Activated naive CD4-positive, alpha-beta T cell treated with anti-CD3 and anti-CD28 coated beads for 36 hours (primary cell): ENCODE data around the gene PSME1. TPM values are rescaled to one million over a fixed set of nuclear protein-coding genes. Genes with fewer than 3 reads are reported as not detected.

Experiments used
- CTCF ChIA-PET: fragments of 350-600 bp; sonication (Branson Sonifier 250); formaldehyde crosslinking; loops from one replicate; lab custom pipeline; 2021; ENCODE audit warnings: antibody characterized with exemption; lab: Charles Lee
- DNase-seq: peaks from one replicate; pipeline ENCODE4 v3.0.0-alpha.2; 2020
- H3K27ac Mint-ChIP-seq: one replicate; pipeline ENCODE4 v1.8.0; 2021; ENCODE audit warnings: mild to moderate bottlenecking, mixed read lengths
- H3K27me3 Mint-ChIP-seq: one replicate; pipeline ENCODE4 v1.8.0; 2021; ENCODE audit warnings: low read depth, mixed read lengths
- H3K36me3 Mint-ChIP-seq: one replicate; pipeline ENCODE4 v1.8.0; 2021; ENCODE audit warnings: low read depth, mixed read lengths
- H3K4me1 Mint-ChIP-seq: one replicate; pipeline ENCODE4 v1.8.0; 2021; ENCODE audit warnings: low read depth, mixed read lengths
- H3K4me3 Mint-ChIP-seq: one replicate; pipeline ENCODE4 v1.8.0; 2021; ENCODE audit warnings: mild to moderate bottlenecking, moderate library complexity, mixed read lengths
- H3K9me3 Mint-ChIP-seq: one replicate; pipeline ENCODE4 v1.8.0; 2021; ENCODE audit warnings: mixed read lengths
- intact Hi-C: fragments of 100-400 bp; cut with micrococcal nuclease; formaldehyde crosslinking; loops from one replicate; pipeline ENCODE4 v1.15.1; 2023
- total RNA-seq, 2 experiments: library from RNA; stranded (reverse); gene quantifications; one replicate each; pipeline ENCODE4 v1.2.3, GENCODE V29; 2021

The PSME1 gene
- 100 to 1,000 TPM; 406 to 416 TPM for total RNA-seq

DNA sequence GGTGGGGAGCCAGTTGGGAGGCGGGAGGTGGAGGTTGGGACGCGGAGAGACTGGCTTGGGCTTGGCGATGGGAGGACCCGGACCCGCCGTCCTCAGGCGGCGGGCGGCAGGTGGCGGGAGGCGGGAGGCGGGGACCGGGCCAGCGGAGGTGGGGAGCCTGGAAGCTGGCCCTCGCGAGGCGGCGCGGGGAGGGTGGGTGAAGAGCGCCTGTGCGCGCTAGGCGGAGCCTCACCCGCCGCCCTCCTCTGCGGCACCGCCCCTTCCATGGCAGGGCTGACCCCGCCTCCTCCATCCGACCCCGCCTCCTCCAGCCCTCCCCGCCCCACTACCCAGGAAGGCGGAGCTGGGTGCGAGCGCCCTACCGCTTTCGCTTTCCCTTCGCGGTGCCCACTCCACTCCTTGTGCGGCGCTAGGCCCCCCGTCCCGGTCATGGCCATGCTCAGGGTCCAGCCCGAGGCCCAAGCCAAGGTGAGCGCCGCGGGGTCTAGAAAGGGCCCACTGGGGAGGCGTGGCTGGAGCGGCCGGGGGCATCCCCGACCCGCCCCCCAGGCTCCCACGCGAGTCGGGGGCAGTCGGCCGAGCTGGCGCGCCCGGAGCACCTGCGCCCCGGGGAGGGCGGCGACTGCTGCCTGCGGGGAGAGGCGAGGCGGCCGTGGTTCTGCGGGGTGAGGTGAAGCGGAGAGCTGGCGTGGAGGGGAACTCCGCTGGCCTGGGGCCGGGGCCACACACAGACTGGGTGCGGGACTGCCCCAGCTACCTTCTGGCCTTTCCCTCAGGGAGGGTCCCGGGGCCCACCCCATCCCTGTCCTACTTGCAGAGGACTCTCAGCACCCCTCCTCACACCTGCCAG lies at the start of gene PSME1:
TSS of gene PSME1 (plus strand) at position 361 of the 850 bp plus-strand sequence. CDS start at position 430, 69 bp downstream.
- H3K36me3 Mint-ChIP-seq, result peaks cover 36% of the 10 kb centered on the region
- H3K4me3 Mint-ChIP-seq, result peak within 1 kb of the TSS; percentile 86
- no peaks in the 10 kb centered on the region for H3K27me3 Mint-ChIP-seq
- DNase-seq, result peak; percentile 97
- peaks cover 52% of the 10 kb centered on the region for H3K4me1 Mint-ChIP-seq
- CTCF ChIA-PET, result interaction anchor here (1.6 to 4.8 kb wide), 4 partner anchors 9 to 27 kb away, joined by 5 to 43 read pairs (median 18); partner anchors contain the start of genes DCAF11, IRF9 and NRL
- peak within 1 kb of the TSS; percentile 93 for H3K27ac Mint-ChIP-seq
- H3K9me3 Mint-ChIP-seq, result no peaks in the 10 kb centered on the region
- intact Hi-C loops, result loop anchor here (1.0 kb wide), 3 partner anchors 11 to 25 kb away; partner anchors contain the start of genes DCAF11, IRF9, NRL and RNF31

- Mint-ChIP-seq H3K4me3 (no peak overlapping the region), H3K27ac (no peak overlapping the region), H3K4me1 (peaks cover 4% of the 10 kb centered on the region), H3K36me3 (no peaks in the 10 kb centered on the region), H3K9me3 (no peaks in the 10 kb centered on the region), H3K27me3 (no peaks in the 10 kb centered on the region)
- intact Hi-C loops, result no loop called here
- no peak for DNase-seq
- CTCF ChIA-PET, result interaction anchor here (0.8 to 2.7 kb wide), 5 partner anchors 20 to 31 kb away, joined by 3 to 18 read pairs (median 3); no protein-coding TSS in a partner anchor
Measured at GRCh38 chr14:24087004-24087403, 49.0 kb upstream of the PSME1 start.

DNA sequence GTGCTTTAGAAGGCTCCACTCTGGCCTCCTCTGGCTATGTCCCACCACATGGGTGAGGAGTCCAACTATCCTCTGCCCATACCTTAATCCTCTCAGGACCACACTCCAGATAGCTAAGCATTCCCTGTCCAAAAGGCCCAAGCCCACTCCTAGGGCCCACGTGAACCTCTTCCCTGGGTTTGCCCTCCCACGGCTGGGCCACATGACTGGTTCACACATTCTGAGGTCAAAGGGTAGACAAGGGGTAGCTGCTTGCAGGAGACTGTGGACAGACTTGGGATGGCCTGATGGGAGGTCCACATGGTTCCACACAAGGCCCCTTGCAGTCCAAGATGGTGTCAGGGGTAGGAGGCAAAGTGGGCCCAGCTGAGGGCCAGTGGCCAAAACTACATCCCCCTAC lies 47.9 kb upstream of the PSME1 start:
- no peaks in the 10 kb centered on the region for H3K9me3 Mint-ChIP-seq
- no peak for DNase-seq
- H3K36me3 Mint-ChIP-seq, result no peaks in the 10 kb centered on the region
- intact Hi-C loops, result no loop called here
- H3K27me3 Mint-ChIP-seq, result no peaks in the 10 kb centered on the region
- no peak overlapping the region for H3K27ac Mint-ChIP-seq
- H3K4me1 Mint-ChIP-seq, result peaks cover 8% of the 10 kb centered on the region
- H3K4me3 Mint-ChIP-seq, result no peak overlapping the region
- CTCF ChIA-PET, result interaction anchor here (0.6 to 9.1 kb wide), 4 partner anchors 23 to 54 kb away, joined by 3 to 386 read pairs (median 10); partner anchors contain the start of genes CARMIL3, DCAF11 and NRL

GRCh38 chr14:24089890-24090289 lies 46.1 kb upstream of the PSME1 start:
- no peak overlapping the region for H3K4me3 Mint-ChIP-seq
- peaks cover 15% of the 10 kb centered on the region for H3K4me1 Mint-ChIP-seq
- no peaks in the 10 kb centered on the region for H3K9me3 Mint-ChIP-seq
- H3K36me3 Mint-ChIP-seq, result peaks cover 4% of the 10 kb centered on the region
- H3K27ac Mint-ChIP-seq, result no peak overlapping the region
- H3K27me3 Mint-ChIP-seq, result no peaks in the 10 kb centered on the region
- intact Hi-C loops, result loop anchor here (1.0 to 5.0 kb wide), 7 partner anchors 19 to 352 kb away; partner anchors contain the start of genes DHRS1, IRF9, NOP9 and SDR39U1
- DNase-seq, result no peak
- CTCF ChIA-PET, result interaction anchor here (0.6 to 9.1 kb wide), 18 partner anchors 9 to 507 kb away, joined by 3 to 386 read pairs (median 4); partner anchors contain the start of genes CARMIL3, DCAF11, EMC9 and NRL

DNA sequence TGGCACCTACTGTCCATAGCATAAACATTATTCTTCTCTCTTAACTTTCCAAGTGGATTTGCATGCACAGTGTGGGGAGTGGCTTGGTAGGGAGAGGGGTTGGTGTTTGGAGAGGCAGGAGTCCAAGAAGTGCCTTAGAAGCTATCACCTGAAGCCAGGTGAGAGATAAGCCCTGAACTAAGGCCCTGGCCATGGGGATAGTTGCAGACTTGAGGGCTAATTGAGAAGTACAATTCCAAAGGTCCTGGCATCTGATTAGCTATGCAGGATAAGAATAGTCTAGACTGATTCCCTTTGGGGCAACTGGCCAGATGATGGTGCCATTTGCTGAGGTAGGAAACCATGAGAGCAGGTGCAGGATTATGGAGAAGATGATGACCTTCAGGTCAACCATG lies 43.9 kb upstream of the PSME1 start:
- H3K27ac Mint-ChIP-seq, result no peak overlapping the region
- peaks cover 22% of the 10 kb centered on the region for H3K36me3 Mint-ChIP-seq
- no peak overlapping the region for H3K4me3 Mint-ChIP-seq
- no peak for DNase-seq
- CTCF ChIA-PET, result interaction anchor here (0.5 to 9.1 kb wide), 9 partner anchors 11 to 115 kb away, joined by 3 to 386 read pairs (median 4); partner anchors contain the start of gene CARMIL3
- intact Hi-C loops, result loop anchor here (5.0 kb wide), 2 partner anchors 205 to 350 kb away; partner anchors contain the start of genes DHRS1, NOP9 and SDR39U1
- H3K27me3 Mint-ChIP-seq, result no peaks in the 10 kb centered on the region
- H3K9me3 Mint-ChIP-seq, result no peaks in the 10 kb centered on the region
- peaks cover 32% of the 10 kb centered on the region for H3K4me1 Mint-ChIP-seq

- Mint-ChIP-seq H3K27ac (peak overlapping the region; percentile 98), H3K27me3 (no peaks in the 10 kb centered on the region), H3K4me1 (peaks cover 32% of the 10 kb centered on the region), H3K36me3 (peaks cover 22% of the 10 kb centered on the region), H3K9me3 (no peaks in the 10 kb centered on the region), H3K4me3 (peak overlapping the region; percentile 99)
- intact Hi-C loops, result loop anchor here (5.0 kb wide), 2 partner anchors 205 to 350 kb away; partner anchors contain the start of genes DHRS1, NOP9 and SDR39U1
- no peak for DNase-seq
- CTCF ChIA-PET, result interaction anchor here (0.8 to 9.1 kb wide), 11 partner anchors 8 to 122 kb away, joined by 3 to 386 read pairs (median 3); partner anchors contain the start of gene CARMIL3
Measured at GRCh38 chr14:24092505-24093206, 43.3 kb upstream of the PSME1 start.

GRCh38 chr14:24093207-24093900 lies 42.6 kb upstream of the PSME1 start:
- Mint-ChIP-seq H3K9me3 (no peaks in the 10 kb centered on the region), H3K4me1 (peaks cover 32% of the 10 kb centered on the region), H3K36me3 (peaks cover 23% of the 10 kb centered on the region), H3K27ac (peak overlapping the region; percentile 98), H3K4me3 (peak overlapping the region; percentile 99), H3K27me3 (no peaks in the 10 kb centered on the region)
- DNase-seq, result no peak
- intact Hi-C loops, result loop anchor here (5.0 kb wide), 2 partner anchors 204 to 349 kb away; partner anchors contain the start of genes DHRS1, NOP9 and SDR39U1
- CTCF ChIA-PET, result interaction anchor here (0.8 to 9.1 kb wide), 10 partner anchors 8 to 123 kb away, joined by 3 to 386 read pairs (median 4); partner anchors contain the start of gene CARMIL3

- Mint-ChIP-seq H3K9me3 (no peaks in the 10 kb centered on the region), H3K27me3 (no peaks in the 10 kb centered on the region)
Measured at GRCh38 chr14:24093901-24094840, 41.8 kb upstream of the PSME1 start, which contains the start of gene PCK2. Gene PCK2 (plus strand): TSS chr14:24094311. CDS start chr14:24094406, 95 bp downstream.

DNA sequence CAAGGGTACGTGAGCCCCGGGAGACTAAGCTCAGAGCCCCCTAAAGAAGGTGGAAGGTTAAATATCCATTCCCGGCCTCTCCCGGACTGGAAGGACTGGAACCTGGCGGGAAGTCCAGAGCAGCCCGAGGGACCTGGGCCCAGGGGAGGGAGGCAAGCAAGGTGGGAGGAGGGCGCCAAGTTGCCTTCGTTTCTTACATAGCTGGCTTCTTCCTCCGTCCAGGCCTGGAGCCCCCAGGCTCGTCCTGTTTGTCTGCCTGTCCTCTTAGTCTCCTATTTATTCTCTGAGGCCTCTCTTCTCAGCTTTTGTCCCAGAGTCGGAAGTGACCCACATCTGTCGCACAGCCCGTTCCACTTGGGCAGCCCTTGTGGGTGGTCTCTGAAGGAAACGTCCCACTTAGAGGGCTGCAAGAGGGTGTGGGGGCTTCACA lies 41.1 kb upstream of the PSME1 start:
- DNase-seq, result no peak
- H3K27me3 Mint-ChIP-seq, result no peaks in the 10 kb centered on the region
- intact Hi-C loops, result loop anchor here (1.0 to 5.0 kb wide), 11 partner anchors 14 to 774 kb away; partner anchors contain the start of genes CHMP4A, DCAF11, DHRS1 and DHRS4L2
- H3K36me3 Mint-ChIP-seq, result peaks cover 31% of the 10 kb centered on the region
- CTCF ChIA-PET, result interaction anchor here (0.8 to 9.1 kb wide), 6 partner anchors 11 to 463 kb away, joined by 3 to 386 read pairs (median 40); partner anchors contain the start of genes CARMIL3, EMC9 and IRF9
- H3K4me3 Mint-ChIP-seq, result peak overlapping the region; percentile 99
- no peaks in the 10 kb centered on the region for H3K9me3 Mint-ChIP-seq
- H3K4me1 Mint-ChIP-seq, result peaks cover 32% of the 10 kb centered on the region
- H3K27ac Mint-ChIP-seq, result peak overlapping the region; percentile 98

More at GRCh38 chr14:24093901-24094840, 41.8 kb upstream of the PSME1 start, which contains the start of gene PCK2:
- CTCF ChIA-PET, result interaction anchor here (1.2 to 9.1 kb wide), 5 partner anchors 12 to 67 kb away, joined by 3 to 386 read pairs (median 76); partner anchors contain the start of genes CARMIL3 and IRF9
- Mint-ChIP-seq H3K27ac (peak within 1 kb of the TSS; percentile 98), H3K4me1 (peaks cover 32% of the 10 kb centered on the region), H3K4me3 (peak within 1 kb of the TSS; percentile 99), H3K36me3 (peaks cover 25% of the 10 kb centered on the region)
- intact Hi-C loops, result loop anchor here (1.0 to 5.0 kb wide), 11 partner anchors 15 to 773 kb away; partner anchors contain the start of genes CHMP4A, DCAF11, DHRS1 and DHRS4L2
- DNase-seq, result peak; percentile 94
